GM19438 (cell line): ENCODE measurements around the gene BCL7A.
"Not testable (repeated sequence)": the region's sequence is repeated elsewhere in the genome, so short reads cannot be mapped to it uniquely, and the experiment has no call there.

Experiments used
- ATAC-seq: cut with Tn5 transposase; IDR thresholded peaks from one replicate; pipeline ENCODE4 v1.9.1; 2021; ENCODE audit warnings: low read depth; ENCODE audit not compliant: unreplicated experiment

BCL7A gene

DNA sequence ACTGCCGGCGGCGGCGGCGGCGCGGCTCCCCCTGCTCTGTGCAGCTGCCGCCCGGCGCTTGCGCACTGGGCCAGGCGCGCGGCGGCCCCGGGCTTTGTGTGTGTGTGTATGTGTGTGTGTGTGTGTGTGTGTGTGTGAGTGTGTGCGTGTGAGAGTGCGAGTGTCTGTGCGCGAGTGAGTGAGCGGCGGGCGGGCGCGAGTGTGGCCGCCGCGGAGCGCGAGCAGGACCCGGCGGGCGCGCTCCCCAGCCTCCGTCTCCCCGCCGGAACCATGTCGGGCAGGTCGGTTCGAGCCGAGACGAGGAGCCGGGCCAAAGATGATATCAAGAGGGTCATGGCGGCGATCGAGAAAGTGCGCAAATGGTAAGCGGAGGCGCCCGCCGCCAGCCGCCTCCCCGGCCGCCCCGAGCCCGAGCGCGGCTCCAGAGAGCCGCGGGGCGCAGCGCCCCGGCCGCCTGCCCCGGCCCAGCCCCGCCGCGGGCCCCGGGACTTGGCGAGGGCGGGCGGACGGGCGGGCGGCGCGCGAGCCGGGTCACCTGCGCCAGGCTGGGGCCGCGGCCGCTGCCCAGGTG lies at the start of gene BCL7A:
TSS of gene BCL7A (plus strand) at position 63 of the 571 bp plus-strand sequence. CDS start at position 271, 208 bp downstream.
- no peak for ATAC-seq

DNA sequence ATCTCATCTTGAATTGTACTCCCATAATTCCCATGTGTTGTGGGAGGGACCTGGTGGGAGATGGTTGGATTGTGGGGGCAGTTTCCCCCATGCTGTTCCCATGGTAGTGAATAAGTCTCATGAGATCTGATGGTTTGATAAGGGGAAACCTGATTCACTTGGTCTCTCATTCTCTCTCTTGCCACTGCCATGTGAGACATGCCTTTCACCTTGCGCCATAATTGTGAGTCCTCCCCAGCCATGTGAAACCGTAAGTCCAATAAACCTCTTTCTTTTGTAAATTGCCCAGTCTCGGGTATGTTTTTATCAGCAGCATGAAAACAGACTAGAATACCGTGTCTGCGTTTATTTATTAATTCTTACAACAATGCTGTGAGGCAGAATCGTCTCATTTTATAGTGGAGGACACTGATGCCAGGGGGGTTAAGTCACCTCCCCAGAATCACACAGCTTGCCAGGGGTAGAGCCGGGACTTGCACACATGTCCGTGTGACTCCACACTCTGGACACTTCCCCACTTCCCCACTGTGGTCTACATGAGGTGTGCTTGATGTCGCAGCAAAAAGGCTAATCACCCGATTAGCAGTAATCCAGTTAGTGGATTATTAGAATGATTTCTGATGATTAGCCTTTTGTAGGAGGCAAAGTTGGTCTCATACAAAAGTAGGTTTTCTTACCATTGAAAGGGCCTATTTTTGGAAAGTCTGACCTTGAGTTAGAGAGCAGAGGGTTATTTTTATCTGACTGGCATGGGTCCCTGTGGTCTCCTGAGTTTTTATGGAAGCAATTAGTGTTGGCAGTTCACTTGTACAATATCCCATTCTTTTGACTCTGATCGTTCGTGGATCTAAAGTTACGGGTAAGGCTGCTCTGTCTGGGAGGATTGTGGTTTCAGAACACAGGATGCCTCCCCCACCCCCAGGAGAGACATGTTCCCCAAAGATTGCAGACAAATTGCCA lies 47.4 kb upstream of the BCL7A start:
- ATAC-seq, result no peak

DNA sequence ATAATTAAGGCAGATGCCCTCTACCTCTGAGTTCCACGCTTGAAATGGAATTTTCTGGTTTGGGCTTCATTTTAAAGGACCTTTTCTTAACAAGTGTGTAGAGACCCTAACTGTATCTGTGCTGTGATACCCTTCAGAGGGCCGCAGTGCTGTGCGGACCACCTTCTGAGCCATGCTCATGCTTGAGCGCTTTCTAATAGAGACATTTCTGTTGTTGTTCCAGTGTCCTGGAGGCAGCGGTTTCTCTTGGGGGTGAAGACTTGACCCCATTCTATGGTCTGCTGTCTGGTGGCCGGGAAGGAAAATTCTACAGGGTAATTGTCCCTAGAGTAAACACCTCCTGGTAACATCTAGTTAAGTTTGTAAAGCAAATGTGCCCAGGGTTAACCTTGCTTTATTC lies 46.7 kb upstream of the BCL7A start:
- ATAC-seq, result no peak

DNA sequence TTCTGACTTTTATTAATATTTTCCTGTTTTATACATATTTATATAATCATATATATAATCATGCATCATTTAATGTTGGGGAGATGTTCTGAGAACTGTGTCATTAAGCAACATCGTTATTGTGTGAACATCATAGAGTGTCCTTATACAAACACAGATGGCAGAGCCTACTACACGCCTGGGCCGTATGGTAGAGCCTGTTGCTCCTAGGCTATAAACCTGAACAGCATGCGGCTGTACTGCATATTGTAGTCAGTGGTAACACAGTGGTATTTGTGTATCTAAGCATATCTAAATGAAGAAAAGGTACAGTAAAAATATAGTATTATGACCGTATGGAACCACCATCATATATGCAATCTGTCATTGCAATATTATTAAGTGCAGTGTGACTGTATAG lies 44.7 kb upstream of the BCL7A start:
- no peak for ATAC-seq

DNA sequence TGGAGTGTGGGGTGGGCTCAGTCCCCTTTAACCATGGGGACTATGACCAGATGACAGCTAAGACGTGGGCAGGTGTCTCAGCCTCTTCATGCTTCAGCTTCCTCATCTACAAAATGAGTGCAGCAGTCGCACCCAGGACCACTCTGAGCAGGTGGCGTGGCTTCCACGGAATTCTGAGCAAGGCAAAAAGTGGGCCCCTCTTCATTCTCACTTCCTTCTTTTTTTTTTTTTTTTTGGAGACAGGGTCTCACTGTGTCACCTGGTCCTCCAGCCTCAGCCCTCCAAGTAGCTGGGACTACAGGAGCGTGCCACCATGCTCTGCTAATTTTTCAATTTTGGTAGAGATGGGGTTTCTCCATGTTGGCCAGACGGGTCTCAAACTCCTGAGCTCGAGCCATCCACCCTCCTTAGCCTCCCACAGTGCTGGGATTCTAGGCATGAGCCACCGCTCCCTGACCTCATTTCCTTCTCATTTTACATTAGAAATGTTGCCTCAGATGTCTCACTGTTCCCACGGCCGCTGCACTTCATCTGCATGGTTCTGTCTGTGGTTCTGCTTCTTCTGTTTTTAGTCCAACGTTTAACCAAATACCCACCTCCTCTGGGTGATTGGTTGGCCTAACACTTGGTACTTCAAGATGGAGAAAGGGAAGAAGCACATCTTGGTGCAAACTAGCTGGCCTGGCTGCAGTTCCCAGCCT lies 41.3 kb upstream of the BCL7A start:
- no peak for ATAC-seq

DNA sequence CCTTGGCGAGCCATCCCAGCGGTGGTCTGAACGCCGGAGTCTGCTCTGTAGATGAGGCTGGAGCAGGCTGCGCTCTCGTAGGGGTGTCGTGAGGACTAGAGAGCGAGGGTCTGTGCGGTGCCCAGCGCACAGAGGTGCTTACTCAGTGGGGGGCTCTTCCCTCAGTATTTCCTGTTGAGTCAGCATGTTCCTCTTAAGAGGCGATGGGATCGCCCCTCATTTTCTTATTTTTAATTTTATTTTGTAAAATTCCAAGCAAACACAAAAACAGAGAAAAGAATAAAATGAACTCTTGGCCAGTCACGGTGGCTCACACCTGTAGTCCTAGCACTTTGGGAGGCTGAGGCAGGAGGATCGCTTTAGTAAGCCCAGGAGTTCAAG lies 40.8 kb upstream of the BCL7A start:
- ATAC-seq, result no peak

DNA sequence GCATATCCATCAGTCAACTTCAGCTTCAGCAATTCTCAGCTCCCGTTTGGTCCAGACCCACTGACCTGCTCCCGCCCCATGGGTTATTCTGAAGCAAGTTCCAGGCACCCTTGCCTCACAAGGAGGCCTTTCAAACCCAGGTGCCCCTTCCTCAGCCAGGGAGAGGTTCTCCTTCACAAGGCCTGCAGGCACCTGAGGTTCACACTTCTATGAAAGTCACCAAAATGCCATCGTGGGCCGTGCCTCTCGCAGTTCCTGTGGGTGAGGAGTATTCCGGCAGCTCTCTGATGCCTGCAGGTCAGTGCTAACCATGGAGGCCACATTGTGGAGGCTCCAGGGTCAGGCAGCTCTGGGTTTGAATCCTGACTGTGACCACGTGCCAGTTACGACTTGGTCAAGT lies 40.2 kb upstream of the BCL7A start:
- ATAC-seq, result no peak

DNA sequence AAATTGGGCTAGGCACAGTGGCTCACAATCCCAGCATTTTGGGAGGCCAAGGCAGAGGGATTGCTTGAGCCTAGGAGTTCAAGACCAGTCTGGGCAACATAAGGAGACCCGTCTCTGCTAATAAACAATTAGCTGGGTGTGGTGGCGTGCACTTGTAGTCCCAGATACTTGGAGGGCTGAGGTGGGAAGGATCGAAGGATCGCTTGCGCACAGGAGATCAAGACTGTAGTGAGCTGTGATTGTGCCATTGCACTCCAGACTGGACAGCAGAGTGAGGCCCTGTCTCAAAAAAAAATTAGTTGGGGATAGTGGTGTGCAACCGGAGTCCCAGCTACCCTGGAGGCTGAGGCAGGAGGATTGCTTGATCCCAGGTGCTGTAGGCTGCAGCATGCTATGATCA lies 38.7 kb upstream of the BCL7A start:
- ATAC-seq, result no peak

DNA sequence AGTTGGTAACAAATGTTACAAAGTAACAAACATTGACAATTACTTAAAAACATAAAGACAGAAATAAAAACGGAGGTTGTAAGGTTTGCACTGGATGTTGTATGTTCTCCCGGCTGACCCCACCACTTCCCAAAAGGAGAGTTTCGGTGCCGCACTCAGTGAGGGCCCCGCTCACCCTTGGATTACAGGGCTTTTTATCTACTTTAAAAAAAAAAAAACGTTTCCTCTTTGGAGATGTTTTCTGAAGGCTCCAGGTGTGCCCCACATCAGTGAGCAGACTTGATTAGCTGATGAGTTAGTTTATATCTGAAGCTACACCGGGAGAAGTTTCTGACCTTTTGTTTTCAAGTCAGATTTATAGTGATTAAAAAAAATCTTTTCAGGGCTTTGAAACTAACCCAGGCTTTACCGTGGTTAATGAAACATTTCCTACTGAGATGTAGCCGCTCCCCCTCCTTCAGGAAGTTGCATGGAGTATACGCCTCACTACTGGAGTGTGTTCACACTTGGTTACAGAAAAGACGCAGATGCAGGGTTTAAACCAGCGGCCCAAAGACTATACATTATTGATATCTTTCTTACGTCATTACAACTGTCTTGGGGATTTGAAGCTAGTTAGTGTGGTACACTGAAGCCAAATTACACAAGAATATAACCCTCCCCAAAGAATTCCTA lies 38.0 kb upstream of the BCL7A start:
- ATAC-seq, result no peak

DNA sequence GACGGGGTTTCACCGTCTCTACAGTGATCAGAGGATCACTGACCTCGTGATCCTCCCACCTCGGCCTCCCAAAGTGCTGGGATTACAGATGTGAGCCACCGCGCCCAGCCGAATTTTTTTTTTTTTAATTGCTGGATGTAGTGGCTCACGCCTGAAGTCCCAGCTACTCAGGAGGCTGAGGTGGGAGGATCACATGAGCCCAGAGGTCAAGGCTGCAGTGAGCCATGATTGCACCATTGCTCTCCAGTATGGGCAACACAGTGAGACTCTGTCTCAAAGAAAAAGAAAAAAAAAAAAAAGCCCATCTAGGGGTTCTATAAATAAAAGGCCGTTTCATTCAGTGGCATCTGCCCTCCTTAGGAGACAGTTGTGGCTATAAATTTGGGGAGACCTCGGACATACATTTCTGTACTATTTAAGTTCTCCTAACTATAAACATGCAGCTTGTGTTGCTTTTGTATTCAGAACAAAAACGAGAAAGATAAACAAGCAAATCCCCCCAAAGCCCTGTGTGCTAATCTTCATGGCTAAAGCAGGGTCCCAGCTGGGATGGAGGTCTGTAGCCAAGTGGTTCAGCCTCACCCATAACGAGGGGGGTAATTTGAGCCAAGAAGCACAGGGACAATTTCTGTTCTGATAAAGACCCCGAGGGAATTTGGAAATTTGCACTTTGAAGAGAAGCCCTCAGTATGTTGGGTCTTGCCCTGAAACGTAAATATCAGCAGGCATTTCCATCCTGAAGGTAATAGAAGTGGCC lies 35.0 kb upstream of the BCL7A start:
- no peak for ATAC-seq

DNA sequence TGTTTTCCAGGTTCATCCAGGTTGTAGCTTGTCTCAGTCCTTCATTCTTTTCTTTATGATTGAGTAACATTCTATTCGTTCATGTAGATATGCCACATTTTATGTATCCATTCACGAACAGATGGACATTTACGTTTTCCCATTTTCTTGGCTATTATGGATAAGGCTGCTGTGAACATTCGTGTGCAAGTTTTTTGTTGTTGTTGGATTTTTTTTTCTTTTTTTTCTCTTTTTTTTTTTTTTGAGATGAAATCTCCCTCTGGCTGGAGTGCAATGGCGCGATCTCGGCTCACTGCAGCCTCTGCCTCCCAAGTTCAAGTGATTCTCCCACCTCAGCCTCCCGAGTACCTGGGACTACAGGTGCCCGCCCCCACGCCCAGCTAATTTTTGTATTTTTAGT lies 33.2 kb upstream of the BCL7A start:
- not testable (repeated sequence) for ATAC-seq

DNA sequence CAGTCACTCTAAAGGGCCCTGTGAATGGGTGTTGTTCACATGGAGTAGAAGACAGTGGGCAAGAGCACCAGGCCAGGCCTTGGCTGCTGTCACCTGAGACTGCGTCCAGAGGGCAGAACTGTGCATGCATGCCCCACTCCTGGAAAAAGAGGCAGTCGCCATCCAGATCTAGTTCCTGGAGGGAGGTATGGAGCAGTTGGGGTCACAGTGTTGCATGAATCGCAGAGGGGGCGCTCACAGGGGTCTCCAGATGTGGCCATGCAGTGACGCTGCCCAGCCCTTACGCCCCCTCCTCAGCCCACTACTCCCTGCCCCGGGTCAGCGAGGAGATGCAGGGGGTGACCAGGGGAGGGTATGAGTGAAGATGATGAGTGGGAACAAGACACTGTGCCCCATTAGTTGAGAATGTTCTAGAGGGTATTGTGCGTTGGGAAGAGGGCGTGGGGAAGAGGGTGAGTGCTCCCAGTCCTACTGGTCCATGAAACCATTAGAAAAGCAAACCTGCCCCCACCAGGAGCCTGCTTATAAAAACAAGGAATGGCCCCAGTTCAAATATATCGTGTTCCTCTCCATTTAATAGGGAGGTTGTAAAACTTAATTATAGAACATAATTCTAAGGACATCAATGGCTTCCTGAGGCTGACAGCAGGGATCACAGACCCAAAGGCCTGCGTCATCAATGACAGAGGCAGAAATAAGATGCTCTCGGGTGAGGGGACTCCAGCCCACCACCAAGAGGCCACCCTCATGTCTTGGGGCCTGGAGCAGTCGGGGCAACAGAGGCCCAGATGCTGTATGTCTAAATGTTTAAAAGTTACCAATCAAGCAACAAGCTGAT lies 32.2 kb upstream of the BCL7A start:
- ATAC-seq, result no peak

DNA sequence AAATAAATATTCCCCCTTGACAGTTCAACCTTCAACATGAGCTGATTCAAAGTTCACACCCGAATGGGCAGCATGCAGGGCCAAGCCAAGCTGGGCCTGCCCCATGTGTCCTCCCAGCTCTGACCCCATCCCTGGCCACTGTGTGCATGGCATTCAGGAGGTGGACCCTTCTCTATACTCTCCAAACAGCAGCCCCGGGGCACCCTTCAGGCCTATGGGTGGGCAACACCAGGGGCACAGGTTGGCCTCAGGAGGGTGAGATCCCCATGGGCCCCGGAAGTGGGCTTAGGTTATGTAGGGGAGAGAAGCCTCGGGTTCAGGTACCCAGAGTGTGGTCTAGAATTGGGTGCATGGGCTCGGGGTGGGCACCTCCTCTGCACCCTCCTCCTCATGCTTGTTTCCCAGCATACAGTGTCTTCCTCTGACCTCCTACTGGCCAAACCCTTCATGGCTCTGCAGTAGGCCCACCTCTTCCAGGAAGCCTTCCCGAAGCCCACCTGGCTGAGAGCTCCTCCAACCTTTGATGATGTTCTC lies 31.5 kb upstream of the BCL7A start:
- no peak for ATAC-seq

DNA sequence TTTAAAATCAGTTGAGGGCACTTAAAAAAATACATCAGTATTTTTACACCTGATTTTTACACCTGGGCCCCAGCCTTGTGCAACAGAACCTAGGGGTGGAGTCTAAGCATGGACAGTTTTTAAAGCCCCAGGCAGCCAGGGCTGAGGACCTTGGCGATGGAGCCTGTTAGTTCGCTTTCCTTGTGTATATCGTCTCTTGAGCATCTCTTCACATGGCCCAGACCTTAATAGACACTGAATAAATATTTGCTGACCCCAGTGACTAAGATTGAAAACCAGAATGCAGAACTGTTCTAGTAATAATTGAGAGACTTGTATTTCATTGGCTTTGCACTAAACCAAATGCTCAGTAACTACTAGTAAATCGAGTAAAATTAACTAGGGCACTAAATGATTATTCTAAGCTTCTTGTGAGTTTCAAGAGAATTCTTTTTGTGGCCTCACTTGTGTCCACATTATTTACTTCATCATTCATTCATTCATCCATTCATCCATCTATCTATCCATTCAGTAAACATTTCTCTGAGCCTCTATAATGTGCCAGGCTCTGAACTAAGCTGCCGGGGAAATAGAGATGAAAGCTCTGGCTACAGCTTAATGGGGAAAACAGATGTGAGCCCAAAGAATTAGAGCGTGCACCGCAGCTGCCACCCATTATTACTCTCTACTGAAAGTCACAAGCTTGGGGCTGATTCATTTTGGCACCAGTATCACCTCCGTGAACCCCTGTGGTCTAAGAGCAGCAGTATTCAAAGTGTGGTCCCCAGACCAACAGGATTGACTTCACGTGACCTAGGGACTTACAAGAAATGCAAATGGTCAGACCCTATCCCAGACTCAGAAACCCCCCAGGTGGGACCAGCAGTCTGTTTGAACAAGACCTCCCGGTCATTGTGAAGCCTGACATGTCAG lies 30.7 kb upstream of the BCL7A start:
- ATAC-seq, result peak; percentile 69

DNA sequence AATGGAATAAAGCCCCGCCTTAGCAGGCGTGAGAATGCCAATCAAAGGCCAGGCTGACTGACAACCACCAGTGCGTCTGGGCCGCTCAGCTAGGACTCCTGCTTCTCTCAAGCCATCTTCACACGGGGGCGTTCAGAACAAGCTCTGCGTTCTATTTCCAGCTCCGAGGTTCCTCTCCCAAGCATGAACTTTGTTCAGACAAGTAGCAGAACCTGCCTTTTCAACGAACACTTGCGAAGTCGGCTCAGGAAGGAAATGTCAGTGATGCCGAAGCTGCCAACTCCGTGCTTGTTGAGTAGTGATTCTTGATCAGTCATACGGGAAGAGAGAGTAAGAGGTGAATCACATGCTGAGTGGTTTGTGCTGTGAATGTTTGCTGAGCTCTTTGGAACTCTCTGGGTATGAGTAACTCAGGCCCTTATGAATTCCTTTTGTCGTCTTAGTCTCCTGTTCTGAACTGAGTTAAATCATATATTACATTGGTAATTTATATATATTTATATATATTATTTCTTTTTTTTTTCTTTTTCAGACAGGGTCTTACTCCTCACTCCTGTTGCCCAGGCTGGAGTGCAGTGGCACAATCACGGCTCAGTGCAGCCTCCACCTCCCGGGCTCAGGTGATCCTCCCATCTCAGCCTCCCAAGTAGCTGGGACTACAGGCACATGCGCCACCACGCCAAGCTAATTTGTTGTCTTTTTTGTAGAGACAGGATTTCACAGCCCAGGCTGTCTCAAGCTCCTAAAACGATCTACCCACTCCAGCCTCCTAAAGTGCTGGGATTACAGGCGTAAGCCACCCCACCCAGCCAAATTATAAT lies 29.4 kb upstream of the BCL7A start:
- peak; percentile 69 for ATAC-seq

DNA sequence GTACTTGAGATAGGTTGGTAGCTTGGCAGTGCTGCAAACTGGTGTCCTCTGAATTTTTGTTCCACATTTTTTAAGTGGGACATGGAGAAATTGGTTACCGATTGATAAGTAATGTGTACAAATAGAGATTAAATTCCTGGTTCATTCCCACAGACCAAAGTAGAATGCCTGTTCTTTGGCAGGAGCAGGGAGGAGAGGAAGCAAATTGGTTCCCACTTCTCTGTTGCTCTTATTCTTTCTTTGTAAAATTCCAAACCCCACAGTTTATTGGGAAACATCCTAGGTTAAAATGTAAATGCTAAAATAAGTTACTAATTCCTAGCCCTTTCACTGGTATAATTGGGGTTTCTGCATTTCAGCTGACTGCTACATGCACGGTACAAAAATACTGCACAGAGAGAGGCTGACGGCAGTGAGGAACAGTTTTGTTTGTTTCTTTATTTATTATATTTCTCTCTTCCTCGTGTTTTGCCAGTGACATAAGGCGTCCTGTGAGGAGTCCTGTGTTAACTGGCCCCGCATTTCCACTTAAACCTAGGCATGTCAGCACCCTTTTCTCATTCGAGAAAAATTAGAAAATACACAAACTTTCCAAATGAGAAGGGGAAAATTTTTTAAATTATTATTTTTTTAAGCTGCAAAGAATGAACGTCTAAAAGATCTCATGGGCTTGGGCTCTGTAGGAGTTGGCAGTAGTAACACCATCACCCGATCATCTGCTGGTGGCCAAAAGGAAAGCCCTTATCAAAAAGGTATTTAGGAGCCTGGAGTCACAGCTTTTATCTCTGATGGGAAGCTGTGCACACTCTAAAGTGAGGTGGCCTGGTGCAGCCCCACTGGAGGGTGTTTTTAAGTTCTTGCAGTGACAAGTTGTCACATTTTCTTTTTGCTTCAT lies 25.4 kb upstream of the BCL7A start:
- ATAC-seq, result no peak
